Stimulated activated CD8-positive, alpha-beta memory T cell treated with anti-CD3 and anti-CD28 coated beads, Interleukin-15, amount 100 ng/mL, for 1 hour (primary cell): ENCODE measurements around the gene RORB.

Source experiments
- DNase-seq: peaks from one replicate; pipeline ENCODE4 v3.0.0-alpha.2; 2020; ENCODE audit warnings: low read depth

Gene RORB

DNA sequence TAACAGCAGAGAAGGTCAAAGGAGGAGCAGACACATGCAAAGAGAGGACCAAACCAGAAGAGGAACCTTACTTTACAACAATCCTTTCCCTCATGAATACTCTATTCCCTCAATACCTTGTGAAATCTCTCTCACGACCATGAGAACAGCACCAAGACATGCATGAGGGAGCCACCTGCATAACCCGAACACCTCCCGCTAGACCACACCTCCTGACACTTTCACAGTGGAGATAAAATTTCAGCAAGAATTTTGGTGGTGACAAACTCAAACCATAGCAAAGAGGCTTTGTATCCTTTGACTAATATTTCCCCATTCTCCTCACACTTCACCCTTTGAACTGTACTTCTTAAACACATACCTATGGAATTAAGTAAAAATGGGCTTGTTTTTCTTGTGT is 101.7 kb downstream of the RORB start:
- no peak for DNase-seq

DNA sequence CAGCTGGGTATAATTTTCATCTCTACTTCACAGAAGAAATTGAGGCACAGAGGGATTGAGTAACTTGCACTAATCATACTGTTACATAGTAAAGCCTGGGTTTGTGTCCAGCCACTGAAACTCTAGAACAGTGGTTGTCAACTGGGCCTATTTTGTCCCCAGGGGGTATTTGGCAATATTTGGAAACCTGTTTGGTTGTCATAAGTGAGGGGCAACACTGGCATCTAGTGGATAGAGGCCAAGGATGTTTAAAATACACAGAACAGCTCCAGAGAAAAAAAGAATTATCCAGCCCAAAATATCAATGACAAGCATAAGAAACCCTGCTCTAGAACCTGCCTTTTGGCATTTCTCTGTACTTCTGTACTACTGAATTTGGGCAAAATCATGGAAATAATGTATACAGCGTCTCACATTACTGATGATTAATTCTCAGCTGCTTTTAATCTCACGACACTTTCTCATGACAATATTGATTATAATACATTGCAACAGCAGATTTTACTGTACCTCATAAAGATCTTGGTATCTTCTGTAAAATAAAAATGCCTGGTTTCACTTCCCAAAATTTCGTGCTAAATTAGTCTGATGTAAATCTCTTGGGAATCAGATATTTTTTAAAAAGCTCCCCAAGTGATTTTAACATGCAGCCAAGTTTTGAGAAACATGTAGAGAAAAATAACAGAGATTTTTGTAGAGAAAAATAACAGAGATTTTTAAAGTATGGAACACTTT is 112.7 kb downstream of the RORB start:
- no peak for DNase-seq

DNA sequence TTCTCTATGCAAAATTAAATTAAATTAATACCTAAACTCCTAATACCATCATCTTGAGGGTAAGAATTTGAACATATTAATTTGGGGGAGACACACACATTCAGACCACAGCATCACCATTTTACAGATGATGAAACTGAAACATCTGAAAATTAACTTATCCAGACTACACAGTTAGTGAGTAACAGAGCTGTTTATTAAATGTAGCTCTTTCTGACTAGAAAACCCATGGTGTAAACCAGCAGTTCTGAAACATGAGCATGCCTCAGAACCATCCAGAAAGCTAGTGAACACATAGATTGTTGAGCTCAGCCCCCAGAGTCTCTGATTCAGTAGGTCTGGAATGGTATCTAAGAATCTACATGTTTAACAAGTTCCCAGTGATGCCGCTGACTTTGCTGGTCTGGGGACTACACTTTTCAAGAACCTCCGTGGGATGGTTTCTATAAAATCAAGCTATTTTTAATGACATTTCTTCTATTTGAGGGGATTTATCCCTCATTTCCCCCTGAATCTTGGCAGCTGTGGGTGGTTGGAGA is 113.5 kb downstream of the RORB start:
- DNase-seq: no peak

DNA sequence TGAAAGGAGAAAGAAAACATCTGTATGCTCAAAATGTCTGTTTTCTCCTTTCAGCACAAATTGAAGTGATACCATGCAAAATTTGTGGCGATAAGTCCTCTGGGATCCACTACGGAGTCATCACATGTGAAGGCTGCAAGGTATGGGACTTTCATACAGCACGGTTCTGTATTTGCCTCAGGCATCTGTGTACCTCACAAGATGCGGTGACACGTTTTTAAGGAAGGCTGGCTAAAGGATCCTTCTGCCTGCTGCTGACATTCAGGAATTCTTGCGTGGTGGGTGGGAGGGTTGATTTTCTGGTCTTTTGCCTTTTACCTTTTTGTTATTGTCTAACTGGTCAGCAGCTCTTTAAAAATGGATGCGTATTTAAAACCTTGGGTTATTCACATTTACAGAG is 133.1 kb downstream of the RORB start:
- DNase-seq: no peak

DNA sequence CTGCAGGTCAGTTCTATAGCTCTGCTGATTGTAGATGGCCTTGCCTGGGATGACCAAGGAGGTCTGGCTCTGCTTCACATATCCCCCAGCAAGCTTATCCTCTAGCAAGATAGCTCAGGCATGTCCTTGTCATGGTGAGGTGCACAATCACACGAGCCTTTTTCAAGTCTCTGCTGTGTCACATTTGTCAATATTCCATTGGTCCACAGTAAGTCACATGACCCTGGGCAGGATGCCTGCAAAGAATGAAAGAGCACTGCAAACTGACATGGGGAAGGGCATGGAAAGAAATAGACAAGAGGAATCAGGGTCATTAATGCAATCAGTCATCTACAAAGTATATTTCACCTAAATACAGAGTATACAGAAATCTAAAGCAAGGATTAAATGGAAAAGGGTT is 142.0 kb downstream of the RORB start:
- no peak for DNase-seq

DNA sequence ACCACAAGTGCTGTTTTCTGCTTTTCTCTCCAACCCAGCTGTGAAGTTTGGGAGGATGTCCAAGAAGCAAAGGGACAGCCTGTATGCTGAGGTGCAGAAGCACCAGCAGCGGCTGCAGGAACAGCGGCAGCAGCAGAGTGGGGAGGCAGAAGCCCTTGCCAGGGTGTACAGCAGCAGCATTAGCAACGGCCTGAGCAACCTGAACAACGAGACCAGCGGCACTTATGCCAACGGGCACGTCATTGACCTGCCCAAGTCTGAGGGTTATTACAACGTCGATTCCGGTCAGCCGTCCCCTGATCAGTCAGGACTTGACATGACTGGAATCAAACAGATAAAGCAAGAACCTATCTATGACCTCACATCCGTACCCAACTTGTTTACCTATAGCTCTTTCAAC is 145.2 kb downstream of the RORB start:
- DNase-seq: no peak

DNA sequence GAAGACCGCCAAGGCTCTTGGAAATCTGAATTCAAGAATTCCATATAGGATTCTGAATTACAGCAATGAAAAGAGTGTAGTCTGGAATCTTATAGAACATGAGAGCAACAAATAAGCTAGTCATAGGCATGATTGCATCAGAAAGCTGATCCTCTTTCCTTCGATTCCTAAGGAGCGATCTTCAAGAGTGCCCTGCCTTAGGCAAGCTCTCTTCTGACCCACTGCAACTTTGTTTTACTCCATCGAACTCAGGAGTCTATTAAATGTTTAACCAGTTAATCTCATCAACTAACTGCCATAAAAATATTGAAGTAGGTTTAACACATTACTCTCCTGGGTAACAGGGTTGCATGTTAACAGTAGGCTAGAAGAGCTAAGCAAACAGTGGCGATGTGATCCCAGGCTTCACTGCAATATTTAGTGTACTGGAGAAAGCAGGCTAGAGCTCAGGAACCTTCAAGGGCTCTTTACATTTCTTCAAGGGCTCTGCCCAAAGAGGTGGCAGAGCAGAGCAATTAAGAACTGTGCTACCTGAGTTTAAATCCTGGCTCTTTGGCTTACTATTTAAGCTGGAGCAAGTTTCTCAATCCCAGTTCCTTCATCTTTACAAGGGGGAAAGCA is 146.3 kb downstream of the RORB start:
- no peak for DNase-seq

DNA sequence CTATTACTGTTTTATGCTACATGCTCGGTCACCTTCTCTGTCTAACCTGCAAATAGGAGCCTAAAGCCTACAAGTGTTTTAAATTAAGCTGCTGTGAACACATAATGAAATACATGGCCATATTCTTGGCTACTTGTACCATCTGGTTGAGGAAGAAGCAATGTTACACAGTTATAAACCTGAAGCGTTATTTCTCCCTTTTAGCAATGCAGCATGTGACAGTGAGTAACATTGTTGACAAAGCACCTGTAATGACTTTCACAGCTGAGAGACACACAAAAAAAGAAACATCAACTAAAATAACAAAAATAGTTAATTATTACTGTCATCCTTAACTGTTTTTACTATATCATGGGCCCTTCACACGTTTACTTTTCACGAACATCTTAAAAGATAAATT is 146.9 kb downstream of the RORB start:
- DNase-seq: no peak

DNA sequence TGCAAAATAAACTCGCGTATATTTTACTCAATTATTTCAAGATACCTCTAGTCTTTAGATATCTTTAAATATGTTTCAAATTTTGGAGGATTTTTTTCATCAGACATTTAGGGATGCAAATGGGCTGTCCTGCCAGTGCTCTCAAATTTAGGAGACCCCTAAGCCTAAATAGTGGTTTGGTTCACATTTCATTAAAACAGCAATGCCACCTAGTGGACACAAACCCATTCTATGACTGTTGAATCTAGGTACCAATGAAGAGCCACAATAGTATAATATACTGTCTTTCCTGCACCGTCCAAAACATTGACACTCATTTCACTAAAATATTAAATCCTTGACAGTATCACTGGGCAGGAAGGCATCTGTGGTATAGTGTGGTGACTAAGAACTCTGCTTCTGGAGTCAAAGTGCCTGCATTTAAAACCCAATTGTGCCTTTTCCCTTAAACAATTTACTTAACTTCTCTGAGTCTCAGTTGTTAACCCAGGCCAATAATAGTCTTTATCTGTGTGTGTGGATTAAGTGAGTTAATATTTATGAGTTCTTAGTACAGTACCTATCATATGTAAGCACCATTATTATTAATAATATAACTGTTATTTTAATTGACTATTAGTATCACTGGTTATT is 148.0 kb downstream of the RORB start:
- no peak for DNase-seq

DNA sequence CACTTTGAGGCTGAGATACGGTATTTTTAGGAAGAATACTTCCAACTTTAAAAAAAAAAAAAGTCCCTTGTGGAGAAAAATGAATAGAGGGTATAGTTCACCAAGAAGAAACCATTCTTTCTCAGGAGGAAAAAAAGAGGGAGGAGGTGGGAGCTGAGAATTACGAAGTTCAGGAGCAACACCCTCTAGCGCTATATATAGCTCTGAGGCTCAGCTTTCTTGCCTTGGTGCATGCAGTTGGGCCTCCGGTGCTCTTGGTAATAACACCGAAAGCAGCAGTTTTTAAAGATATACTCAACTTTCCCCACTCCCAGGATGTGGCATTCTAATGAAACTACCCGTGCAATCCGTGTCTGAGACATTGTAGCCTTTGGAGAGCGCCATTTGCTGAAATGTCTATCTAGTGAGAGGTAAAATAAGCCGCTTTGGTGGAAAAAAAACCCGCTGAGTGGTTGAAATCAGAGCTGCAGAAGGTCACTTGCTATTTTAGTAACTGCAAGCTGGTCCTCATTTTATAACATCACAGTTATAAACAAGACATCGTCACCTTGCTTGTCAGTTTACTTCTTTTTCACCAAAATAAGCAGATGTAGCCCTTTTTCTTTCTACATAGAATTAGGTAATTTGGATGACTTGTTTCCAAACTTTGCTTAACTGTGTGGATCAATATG is 156.4 kb downstream of the RORB start:
- no peak for DNase-seq

DNA sequence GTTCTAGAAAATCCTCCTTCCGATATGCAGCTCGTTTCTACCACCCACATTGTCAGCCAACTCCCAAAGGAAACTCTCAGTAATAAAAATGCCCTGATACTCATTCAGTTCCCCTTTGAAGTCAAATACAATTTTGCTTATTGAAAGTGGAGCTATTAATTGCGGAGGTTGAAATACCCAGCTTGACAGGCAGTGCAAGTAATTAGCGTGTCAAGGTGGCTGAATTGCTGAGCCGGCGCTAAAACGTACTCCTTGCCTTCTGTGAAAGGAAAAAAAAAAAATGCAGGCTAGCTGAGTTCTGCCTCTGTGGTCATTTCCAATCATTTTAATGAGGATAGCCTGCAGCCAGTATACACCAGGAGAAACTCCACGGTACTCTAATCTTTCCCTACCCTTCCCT is 165.5 kb downstream of the RORB start:
- DNase-seq: no peak

DNA sequence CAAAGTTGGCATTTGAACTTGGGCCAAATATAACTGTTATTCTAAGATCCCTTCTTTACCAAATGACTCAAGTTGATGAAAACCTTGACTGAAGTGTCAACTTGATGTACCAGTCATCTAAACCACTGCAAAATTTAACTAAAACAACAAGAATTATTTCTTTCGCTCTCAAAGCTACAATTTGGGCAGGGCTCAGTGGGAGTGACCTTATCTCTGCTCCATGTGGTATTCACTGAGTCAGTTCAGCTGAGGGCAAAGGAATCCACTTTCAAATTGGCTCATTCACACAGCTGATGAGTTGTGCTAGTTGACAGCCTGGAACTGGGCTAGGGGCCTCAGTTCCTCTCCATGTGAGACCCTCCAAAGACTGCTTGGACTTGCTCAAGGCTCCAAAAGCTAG is 166.3 kb downstream of the RORB start:
- DNase-seq: no peak

DNA sequence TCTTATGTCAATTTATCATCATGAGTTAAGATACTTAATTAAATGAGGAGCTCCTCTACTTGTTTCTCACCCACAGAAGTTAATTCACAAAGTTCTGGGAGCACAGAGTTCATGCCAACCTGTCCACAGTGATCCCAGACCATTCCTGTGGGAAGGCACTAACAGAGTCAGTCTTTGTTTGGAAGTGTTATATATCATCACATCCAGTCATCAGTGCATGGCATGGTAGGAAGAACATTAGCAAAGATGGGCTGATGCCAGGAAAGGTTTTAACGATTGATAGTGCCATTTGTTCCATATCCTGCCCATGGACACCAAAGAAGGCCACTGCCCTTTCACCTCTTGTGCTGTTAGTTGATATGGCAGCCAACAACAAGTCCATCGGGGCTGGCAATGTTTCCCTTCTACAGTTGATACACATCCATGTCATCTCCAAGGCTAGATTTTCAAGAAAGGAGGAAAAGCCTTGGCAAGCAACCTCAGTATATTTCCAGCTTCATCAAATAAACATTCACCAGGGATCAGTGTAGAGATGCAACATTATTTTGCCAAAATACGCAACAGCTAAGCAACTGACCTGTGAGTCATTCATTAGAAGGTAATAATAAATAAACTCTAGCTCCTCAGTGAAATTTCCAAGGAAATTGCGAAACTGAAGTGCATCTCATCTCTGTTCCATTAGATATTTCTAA is 169.6 kb downstream of the RORB start:
- DNase-seq: no peak

DNA sequence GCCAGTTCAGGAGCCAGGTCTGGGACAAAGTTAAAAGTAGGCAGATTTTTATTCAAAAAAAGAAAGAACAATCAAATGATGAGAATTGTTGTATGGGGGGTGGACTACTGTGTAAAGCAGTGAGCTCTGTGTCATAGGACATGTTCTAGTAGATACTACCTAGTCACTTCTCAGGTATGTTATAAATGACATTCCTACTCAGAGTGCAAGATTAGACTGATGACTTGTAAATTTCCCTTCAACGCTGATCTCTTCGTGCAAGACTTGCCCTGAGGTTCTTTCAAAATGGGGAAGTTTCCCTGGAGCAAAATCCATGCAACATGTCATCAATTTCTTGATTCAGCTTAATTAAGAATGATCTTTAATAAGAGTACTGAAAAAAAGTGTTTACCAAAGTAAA is 175.1 kb downstream of the RORB start:
- DNase-seq: no peak

DNA sequence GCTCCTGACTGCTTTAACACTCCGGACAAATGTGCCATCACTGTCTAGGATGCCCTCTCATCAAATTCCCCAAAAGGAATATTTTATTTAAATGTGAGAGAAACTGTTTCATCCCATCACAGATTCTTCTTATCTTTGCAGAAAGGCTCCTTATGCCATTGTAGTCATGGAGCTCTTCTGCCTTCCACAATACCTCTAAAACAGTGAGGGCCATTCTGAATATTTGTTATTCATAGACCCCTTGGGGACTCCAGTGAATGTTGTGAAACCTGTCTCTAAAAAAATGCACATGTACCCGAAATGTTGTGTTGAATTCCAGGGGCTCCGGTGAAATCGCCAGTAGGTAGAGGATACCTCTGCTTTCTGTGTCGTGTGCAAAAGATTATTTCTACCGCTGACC is 176.9 kb downstream of the RORB start:
- no peak for DNase-seq

DNA sequence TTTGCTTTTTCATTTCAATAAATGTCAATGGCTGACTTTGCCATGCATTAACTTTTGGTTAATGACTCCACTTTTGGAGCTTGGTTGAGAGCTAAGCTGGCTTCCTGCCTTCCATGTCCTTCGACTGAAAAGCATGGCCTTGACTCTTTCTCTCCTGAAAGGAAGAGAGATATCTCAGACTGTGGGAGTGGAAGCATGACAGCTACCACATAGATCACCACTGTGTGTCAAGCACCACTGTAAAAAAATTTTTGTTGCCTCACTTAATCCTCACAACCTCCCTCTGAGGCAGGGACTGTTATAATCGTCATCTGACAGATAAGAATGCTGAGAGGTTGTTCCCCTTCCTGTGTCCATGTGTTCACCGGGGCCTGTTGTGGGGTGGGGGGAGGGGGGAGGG is 184.8 kb downstream of the RORB start:
- DNase-seq: no peak

DNA sequence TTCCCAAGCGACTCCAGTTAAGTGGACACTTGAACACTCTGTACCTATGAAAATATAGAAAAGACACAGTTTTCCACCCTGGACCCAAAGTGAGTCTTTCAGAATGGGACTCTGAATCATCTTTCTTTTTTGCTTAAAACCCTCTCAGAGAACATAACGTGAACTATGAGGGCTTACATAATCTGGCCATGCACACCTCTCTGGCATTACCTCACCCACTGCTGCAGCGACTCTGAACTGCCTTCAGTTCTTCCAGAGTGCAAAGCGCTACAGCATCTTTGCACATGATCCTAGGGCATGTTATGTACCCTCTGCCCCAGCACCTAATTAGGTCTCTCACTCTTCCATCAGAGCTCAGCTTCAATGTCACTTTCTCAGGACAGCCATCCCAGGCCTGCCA is 186.2 kb downstream of the RORB start:
- DNase-seq: no peak

DNA sequence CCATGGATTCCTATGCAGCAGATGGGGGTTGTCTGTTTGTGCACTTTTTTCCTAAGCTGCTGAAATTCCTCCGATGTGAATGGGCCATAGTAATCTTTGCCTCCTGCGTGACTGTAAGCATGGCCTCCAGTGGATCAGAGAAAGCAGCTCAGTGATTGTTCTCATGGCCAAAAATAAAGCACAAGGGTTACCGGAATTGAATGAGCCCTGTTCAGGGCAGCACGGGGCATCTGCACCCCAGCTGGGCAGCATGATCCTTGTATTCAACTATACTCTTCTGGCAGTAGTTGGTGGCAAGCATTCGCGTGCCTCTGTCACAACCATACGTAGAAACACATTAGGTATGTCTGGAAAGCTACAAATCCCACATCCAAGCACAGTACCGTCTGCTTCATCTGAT is 193.9 kb downstream of the RORB start:
- no peak for DNase-seq

DNA sequence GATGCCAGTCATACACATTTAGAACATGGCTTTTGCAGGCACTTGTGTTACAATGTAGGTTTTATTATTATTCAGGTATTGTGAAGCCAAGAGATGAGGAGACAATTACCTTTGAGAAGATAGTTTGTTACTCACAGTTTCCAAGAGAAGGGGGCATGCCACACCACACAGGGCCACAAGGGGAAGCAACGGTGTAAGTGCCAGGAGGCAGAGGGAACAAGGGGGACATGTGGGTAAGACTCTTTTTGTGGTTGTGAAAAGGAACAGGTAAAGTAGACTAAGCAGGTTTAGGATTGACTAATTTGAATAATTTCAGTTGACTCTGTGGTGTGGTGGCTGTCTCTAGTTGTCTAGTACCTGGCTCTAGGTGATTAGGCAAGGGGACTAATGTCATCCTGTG is 199.4 kb downstream of the RORB start:
- DNase-seq: no peak

DNA sequence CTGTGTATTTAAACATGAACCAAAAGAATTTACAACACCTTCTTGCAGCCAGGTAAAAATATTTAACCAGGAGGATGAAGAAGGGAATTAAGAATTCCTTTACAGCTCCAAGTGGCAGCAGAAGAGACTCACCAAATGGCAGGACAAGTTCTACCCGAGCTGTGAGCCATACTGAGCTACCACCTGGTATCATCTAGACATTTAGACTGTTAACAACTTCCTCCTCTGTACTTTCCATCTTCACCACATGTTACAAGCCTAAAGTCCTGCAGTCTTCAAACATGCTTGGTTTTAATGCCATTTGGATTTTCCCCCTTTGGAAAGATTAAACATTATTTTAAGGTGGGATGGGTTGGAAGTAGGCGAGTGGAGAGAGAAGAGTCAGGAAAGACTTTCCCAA is 200.4 kb downstream of the RORB start:
- DNase-seq: no peak

DNA sequence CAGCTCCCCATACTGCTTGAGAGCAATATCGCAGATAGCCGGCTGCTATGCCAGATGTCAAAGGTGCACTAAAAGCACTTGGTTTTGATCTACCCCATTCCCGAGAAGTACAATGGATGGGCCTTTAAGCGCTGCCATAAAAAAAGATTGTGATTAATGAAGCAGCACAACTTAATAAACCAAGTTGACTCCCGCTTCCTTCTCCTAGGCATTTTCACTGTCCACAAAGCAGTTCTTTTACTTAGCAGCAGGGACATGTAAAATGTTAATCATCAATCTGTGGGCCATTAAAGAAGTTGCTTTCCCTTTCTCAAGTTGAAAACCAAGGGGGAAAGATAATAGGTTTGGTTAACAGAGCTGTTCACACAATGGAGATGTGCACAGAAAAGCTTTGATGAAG is 214.2 kb downstream of the RORB start:
- DNase-seq: no peak

DNA sequence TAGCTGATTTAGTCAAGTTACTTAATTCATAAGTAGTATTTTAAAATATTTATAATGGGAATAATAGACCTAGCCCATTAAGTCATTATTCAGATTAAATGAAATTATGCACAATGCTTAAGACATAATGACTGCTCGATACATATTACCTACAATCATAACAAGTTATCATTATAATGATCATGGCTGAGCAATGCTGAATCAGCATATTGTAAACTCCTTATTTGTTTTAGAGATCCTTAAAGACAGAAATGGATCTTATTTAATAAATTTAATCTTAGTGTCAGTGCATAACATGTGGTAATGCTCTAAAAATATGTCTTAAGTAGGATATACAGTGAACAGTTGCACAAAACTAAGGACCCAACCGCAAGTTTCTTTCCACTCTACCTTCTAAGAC is 221.6 kb downstream of the RORB start:
- DNase-seq: no peak
